HG02642 (cell line): ENCODE data around the gene GTF3C6.
"Not testable (repeated sequence)": the region's sequence is repeated elsewhere in the genome, so short reads cannot be mapped to it uniquely, and the experiment has no call there.

Experiments
- ATAC-seq: cut with Tn5 transposase; IDR thresholded peaks from one replicate; pipeline ENCODE4 v1.9.1; 2021; ENCODE audit warnings: mild to moderate bottlenecking; ENCODE audit not compliant: unreplicated experiment, poor library complexity

Gene GTF3C6

GRCh38 chr6:110976575-110976974 is 18.1 kb downstream of the GTF3C6 start:
- ATAC-seq, result no peak

- no peak for ATAC-seq
Measured at GRCh38 chr6:110979565-110980101, 21.1 kb downstream of the GTF3C6 start.

- no peak for ATAC-seq
Measured at GRCh38 chr6:110980227-110980626, 21.7 kb downstream of the GTF3C6 start.

- no peak for ATAC-seq
Measured at GRCh38 chr6:110980648-110981047, 22.1 kb downstream of the GTF3C6 start.

- ATAC-seq, result no peak
Measured at GRCh38 chr6:110981202-110981600, 22.7 kb downstream of the GTF3C6 start.

- ATAC-seq, result no peak
Measured at GRCh38 chr6:110990840-110991576, 32.5 kb downstream of the GTF3C6 start.

GRCh38 chr6:110996691-110997090 is 38.2 kb downstream of the GTF3C6 start:
- ATAC-seq, result no peak

GRCh38 chr6:110999634-111000270 is 41.2 kb downstream of the GTF3C6 start:
- ATAC-seq, result no peak

GRCh38 chr6:111002350-111002749 is 43.8 kb downstream of the GTF3C6 start:
- no peak for ATAC-seq

- no peak for ATAC-seq
Measured at GRCh38 chr6:111011360-111012142, 53.0 kb downstream of the GTF3C6 start.

- no peak for ATAC-seq
Measured at GRCh38 chr6:111012143-111012452, 53.6 kb downstream of the GTF3C6 start.

- ATAC-seq, result not testable (repeated sequence)
Measured at GRCh38 chr6:111012520-111012919, 54.0 kb downstream of the GTF3C6 start.

GRCh38 chr6:111013144-111013915 is 54.8 kb downstream of the GTF3C6 start:
- no peak for ATAC-seq

GRCh38 chr6:111015389-111016124 is 57.1 kb downstream of the GTF3C6 start:
- ATAC-seq, result no peak

- ATAC-seq, result not testable (repeated sequence)
Measured at GRCh38 chr6:111017241-111017640, 58.7 kb downstream of the GTF3C6 start.
